Hematopoietic multipotent progenitor cell (in vitro differentiated cells): Measurements from ENCODE around the gene M1AP. TPM values are rescaled to one million over a fixed set of nuclear protein-coding genes. Genes with fewer than 3 reads are reported as not detected.
A peak's percentile ranks its signal among the peaks of the same experiment; 100 is the strongest.

Experiments used
- DNase-seq, 3 donors: peaks; one replicate each; pipeline ENCODE4 v3.0.0-alpha.2; 2011 to 2015; ENCODE audit warnings: low read depth in 2 of 3, low spot score in 2 of 3
- total RNA-seq: library from RNA; depleted of rRNA; stranded (reverse); fragments of >200 nt; gene quantifications from one replicate; pipeline ENCODE4 v1.2.3, GENCODE V29; 2012

Gene M1AP
- total RNA-seq, 1 donor = 0.54 TPM

DNA sequence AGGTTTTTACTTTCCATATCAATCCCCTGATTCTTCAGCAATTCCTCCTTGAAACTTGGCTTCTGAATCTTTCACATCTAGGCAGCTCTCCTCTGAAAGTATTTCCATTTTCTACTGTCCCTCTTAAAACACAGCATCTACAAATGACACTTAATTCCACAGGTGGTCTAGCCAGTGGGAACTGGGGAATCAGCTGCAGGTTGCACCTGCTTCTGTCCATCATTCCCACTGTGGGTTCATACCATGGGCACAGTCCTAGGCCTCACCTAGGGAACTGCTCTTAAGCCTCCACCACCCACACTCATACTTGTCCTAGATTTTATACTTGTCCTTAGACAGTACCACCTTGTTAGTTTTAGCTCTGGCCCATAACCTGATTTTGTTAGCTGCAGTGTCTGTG is 96.6 kb downstream of the M1AP start:
- no peak for DNase-seq

DNA sequence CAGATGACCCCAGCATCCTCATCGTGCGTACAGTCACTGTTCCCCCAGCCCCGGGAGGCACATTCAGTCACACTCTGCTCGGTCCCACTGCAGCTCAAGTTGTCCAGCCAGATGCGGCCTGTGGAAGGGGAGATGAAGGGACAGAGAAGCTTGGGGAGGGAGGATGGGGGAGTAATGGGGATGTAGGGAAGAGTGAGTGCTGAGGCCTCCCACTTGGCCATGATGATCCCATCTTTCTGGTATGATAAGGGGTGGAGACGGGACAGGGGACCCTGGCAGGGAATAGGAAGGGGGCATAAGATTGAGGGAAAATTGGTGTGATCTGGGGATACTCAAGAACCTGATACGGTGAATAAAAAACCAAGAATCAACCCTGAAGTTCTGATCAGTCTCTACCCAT is 97.9 kb downstream of the M1AP start:
- no peak for DNase-seq

DNA sequence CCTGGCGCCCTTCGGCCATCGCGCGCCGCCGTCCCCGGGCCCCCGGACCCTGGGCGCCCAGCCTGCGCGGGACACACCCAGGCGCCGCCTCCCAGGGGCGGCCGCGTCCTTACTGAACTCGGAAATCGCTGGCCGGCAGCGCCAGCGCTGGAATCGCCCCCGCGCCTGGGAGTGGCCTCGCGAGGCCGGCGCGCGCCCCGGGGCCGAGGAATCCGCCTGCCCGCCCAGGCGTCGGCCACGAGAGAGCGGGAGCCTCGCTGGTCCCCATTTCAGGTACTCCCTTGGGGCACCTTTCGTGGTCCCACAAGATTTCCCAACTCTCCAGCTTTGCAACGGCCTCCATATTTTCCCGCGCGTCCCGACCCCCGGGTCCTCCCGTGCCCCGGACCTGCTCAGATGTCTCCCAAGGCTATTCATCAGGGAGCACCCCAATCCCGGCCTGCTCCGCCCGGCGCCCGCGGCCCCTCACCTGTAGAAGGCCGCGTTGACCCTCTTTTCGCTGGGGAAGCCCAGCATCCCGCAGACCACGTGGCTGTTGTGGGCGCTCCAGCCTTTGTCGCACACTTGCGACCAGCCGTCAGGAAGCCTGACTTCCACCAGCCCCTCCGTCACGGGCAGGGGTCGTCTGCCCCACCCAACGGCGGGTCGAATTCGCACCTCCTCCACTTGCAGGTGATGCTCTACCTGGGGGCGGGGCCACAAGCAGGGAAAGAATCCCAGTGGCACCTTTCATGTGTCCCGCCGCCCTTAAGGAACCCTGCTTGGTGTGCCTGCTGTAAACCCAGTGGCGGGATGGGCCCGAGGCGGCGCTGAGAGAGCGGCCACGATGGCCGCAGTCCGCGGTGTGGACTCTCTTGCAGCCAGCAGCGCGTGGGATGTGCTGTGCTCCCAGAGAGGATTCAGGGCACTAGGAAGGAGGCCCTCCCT is 99.0 kb downstream of the M1AP start:
- DNase-seq = no peak

DNA sequence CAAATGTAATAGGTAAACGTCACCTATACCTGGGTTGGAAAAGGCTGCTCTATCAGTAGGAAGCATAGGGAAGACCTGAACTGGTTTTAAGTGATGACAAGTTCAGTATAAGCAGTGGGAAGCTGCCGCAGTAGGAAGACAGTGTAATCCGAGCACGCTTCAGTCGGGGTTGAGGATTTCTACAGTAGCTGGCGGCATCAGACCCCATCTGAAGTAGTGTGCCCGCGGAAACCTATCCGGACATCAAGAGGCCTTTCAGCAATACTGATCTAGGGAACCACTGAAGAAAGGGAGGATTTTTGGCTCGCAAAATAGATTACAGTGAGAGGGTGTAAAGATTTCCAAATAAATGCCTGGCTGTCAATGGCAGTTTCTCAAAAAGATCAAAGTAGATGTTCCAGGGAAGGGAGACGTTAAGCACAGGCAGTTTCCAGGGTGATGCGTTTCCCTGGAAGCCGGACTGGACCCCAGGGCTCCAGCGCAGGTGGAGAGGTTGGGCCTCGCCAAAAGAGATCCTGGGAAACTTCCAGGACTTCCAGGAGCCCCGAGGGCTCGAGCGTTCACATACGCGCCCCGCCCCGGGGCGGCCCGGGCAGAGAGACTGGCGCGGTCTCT is 99.7 kb downstream of the M1AP start:
- no peak for DNase-seq

DNA sequence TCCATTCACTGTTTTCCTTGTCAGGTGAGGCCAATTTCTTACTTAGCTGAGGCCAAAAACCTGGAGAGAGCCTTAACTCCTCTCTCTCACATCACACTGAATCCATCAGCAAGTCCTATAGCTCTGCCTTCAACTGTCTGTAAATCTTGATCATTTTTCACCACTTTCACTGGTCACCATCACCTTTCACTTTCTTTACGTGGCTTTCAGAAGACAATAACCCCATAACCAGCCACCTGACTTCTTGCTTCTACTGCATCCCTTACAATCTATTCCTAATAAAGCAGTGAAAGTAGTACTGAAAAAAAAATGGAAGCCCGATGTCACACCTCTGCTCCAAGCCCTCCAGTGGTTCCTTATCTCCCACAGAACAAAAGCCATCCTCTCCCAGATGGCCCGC is 102.1 kb downstream of the M1AP start:
- no peak for DNase-seq

DNA sequence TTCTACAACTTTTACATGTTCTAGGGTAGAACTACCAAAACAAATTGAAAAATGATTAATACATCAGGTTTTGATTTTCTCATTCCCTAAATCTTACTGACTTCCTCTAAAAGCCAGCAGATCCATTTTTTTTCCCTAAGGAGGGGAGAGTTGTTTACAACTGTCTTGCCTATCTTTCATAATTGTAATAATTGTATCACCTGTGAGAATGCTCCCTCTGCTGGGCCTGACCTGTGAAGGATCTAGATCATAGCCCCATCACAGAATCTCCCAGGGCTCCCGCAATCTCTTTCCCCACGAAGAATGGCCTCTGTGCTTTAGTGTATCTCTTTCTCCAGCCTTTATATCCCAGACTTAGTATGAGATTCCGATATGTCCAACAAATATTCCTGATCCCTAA is 103.5 kb downstream of the M1AP start:
- no peak for DNase-seq

DNA sequence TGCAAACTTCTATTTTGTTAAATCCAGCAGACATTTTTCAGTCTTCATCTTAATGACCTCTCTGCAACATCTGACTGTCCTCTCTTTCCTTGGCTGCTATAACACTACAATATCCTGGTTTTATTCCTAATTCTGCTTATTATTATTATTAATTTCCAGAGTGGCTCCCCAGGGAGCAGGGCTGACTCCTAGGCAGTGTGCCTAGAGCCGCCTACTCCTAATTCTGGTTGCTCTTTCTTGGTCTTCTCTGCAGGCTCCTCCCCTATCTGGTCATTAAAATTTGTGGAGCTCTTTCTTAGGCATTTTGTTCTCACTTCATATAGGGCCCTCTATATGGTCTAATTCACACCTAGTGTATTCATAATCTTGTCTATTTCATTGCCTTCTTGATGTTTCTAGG is 105.2 kb downstream of the M1AP start:
- no peak for DNase-seq

DNA sequence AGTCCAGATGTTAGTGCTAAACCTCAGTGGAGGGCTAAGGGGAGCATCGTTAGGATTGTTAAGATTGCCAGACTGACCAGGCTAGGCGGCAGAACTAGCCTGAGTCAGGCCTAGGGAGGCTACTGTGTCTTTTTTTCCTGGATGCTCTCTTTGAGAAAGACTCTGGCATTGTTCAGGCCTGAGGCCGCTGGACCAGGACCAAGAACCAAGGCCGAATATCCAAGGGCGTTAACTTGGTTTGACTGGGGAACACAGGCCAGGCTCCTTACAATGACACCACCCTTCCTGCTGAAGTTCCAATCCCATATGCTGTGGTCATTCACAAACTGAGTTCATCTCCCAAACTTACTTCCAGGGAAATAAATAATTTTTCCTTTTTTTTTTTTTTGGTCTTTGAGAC is 107.8 kb downstream of the M1AP start:
- DNase-seq = no peak

DNA sequence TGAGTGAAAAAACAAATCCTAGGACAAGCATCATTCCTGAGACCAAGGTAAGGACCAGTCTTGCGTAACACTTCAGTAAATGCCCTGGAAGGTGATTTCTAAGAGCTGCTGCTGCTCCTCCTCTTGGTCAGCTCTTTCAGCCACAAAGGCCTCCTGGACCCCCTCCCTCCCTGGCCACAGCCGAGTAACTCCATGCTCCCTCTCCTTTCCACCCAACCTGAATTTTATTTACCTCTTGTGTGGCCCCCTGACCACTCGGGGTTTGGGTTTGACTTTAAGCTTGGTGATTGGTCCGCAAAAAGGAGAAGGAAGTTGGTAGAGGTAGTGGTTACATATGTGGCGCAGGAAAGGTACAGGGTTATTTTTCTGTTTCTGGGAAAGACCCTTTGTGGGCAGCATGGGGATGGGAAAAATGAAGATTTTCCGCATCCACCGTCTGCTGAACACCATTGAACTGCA is 109.2 kb downstream of the M1AP start:
- peak in 2 of 3 donors; percentile 57 to 70 for DNase-seq

DNA sequence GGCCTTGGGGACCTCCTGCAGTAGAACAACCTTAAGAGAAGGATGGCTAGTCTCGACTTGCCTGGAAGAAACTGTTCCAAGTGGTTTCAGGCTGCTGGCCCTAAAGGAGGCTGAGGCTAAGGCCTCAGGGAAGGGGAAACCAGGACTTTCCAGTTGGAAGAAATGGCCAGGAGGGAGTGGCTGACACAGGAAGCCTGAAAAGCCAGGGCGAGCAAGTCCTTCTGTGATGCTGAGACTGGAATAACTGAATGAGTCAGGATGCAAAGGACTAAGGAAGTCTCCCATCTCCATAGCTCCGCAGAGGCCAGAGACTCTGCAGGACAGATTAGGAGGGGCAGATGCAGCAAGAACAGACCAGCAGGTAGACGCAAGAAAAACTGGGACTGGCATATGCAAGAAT is 111.0 kb downstream of the M1AP start:
- no peak for DNase-seq

DNA sequence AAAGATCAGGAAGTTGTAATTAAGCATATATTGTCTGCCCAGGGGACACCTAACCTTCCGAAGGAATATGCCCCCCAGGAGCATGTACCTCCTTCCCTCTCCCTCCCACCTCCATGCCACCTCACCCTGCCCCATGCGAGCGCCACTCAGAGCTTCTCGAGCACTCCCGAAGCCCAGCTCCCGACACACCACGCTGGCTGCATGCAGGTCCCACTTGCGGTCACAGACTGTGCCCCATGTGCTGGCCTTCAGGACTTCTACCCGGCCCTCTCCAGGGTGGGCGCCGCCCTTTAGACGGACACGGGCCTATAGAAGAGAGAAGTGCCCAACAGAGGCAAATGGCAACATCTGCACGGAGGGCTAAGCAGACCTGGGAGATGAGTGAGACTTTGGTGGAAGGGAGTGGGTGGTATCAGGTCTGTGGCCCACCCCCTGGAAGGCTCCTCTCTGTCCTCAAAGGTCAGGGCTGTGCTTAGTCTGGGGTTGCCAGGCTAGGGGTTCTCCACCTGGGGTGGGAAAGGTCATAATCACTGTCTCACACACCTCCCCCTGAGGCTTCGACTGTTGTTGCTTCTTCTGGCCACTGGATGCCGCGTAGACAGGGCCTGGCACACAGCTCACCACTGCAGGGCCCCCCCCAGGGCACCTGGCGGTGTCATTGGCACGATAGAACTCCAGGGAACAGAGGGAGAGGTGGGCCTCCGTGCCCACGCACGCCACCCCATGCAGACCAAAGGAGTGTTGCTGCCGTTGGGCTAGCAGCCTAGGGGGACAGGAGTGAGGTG is 111.8 kb downstream of the M1AP start:
- no peak for DNase-seq

DNA sequence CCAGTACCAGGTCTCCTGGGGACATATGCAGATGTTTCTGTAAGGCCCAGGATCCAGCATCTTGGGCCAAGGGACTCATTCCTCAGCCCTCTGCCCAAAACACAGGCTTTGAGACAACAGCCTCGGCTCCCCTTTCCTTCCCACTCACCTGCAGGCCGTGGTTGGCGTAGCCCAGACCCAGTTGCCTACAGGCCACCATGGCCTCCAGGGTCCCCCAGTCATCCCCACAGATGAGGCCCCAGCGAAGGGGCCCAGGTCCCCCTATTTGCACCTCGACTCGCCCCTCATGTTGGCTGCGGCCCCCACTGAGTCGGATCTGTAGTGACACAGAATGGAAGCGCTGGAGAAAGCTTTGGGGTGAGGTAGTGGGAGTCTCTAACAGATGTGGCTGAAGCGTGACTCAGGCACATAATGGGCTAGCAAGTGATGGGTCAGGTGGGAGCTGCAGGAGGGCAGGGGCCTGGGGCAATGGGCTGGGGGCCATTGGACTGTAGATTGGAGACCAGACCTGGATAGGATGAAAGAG is 112.6 kb downstream of the M1AP start:
- no peak for DNase-seq

DNA sequence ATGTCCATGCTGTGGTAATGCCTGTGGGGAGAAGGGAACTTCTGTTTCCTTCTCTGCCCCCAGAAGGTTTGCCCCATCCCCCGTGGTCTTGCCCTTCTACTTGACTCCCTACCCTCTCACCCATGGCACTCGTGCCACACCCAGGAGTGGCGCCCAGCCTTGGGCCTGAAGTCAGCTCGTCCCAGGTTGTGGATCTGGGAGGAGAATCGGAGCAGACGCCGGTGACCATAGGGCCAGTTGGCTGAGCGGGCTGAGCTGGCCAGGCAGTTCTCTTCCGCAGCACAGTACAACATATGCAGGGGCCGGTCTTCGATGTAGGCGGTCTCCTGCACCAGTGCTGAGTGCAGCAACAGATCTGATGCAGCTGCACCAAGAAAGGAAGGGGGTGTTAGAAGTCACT is 113.7 kb downstream of the M1AP start:
- DNase-seq = no peak

DNA sequence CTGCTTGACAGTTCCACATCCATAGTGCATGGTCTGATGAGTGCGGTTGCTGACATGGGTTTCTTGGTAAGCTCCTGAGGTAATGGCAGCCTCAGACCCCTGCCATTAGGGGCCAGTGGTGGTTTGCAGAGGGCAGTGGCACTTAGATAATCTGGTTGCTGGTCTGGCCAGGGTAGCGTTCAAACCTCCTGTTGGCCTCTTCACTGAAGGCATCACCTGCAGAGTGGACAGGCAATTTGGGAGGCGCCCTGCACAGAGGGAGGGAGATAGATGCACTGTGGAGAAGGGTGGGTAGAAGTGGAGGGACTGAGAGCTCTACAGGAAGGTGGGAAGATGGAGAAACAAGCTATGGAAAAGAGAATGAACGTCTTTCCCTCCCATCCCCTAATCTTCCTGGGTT is 114.7 kb downstream of the M1AP start:
- no peak for DNase-seq

DNA sequence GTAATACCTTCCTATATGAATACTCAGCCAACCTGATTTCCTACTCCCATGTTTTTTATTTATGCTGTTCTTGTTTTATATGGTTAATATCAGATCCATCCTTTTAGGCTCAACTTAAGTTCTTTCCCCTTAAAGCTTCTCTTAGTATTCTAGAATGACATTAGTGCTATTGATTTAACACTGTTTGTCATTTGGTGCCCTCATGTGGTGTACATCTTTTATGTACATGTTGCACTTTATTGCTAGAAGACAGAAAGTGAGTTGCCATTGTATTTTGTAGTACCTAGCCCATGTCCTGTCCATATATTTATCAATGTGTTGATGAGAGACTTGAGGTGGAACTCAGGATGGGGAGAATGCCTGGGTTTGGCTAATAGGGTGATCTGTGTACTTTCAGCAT is 115.9 kb downstream of the M1AP start:
- peak in 1 of 3 donors; percentile 81 for DNase-seq

DNA sequence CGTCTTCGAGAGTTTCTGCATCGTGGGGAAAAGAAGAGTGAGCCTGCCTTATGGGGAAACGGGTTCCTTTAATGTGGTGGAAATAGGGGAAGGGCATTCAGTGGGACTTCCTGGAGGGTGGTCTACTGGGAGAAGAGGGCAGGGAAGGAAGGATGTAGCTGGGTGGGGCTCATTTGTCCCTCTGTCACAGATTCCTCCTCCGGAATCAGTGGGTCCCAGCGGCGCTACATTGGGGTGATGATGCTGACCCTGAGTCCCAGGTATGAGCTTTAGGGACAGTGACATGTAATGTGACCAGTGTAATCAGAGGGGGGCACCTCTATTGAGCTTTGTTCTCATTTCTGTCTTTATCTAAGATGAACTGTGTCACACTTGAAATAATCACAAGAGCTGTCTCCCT is 116.5 kb downstream of the M1AP start:
- DNase-seq = no peak

DNA sequence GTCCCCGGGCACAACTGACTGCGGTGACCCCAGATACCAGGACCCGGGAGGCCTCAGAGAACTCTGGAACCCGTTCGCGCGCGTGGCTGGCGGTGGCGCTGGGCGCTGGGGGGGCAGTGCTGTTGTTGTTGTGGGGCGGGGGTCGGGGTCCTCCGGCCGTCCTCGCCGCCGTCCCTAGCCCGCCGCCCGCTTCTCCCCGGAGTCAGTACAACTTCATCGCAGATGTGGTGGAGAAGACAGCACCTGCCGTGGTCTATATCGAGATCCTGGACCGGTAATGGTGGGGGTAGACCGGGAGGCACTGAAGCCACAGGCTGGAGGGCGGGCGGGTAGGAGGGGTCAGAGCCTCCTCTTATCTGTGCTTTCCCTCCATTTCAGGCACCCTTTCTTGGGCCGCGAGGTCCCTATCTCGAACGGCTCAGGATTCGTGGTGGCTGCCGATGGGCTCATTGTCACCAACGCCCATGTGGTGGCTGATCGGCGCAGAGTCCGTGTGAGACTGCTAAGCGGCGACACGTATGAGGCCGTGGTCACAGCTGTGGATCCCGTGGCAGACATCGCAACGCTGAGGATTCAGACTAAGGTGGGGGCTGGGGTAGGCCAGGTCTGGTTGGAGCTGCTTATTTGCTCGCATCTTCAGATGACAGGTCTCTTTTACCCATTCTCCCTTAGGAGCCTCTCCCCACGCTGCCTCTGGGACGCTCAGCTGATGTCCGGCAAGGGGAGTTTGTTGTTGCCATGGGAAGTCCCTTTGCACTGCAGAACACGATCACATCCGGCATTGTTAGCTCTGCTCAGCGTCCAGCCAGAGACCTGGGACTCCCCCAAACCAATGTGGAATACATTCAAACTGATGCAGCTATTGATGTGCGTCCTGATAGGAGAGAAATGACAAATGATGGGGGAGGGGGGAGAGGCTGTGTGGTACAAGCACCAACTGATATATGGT is 117.6 kb downstream of the M1AP start:
- DNase-seq = peak in 1 of 3 donors; percentile 63

DNA sequence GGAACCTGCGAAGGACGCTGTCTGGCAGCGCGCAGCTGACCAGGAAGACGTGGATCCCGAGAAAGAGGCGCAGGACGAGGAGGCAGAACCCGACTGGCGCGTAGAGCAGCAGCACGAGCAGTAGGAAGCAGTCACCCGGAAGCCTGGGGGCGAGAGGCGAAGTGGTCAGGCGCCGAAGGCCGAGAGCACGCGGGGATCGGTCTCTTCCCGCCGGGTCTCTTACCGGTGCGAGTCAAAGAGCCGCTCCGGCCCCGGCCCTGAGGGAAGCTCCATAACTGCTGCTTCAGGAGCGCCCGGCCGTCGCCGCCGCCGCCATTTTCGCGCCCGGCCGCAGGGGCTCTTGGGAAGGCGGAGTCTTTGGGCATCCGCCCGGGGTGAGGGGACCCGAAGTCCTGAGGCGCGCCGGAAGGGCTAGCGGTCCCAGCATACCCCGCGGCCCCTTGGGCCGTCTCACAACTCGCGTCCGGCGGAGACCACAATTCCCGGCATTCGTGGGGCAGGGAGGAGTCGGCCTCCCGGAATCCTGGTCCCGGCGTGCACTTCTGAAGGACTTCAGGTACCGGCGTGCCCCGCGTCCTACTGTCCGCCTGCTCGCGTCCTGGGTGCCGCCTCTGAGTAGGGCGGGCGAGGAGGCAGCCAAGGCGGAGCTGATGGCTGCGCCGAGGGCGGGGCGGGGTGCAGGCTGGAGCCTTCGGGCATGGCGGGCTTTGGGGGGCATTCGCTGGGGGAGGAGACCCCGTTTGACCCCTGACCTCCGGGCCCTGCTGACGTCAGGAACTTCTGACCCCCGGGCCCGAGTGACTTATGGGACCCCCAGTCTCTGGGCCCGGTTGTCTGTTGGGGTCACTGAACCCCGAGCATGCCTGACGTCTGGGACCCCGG is 118.5 kb downstream of the M1AP start, which contains the start of the genes AUP1 and HTRA2:
AUP1 (minus strand) TSS at position 350 of the 882 bp plus-strand sequence; CDS start at position 273, 77 bp downstream.
HTRA2 (plus strand) TSS at position 577 of the 882 bp plus-strand sequence; CDS start at position 651, 74 bp downstream.
- DNase-seq = peak; percentile 72 to 86 (median 82)
